Gastroesophageal sphincter (tissue), 3 donors: Measurements from ENCODE around the gene EXOSC2.

Experiments used
- EP300 ChIP-seq: sonication (generic); formaldehyde crosslinking; IDR thresholded peaks from one replicate; pipeline ENCODE4 v1.6.1; 2017; ENCODE audit warnings: antibody characterized with exemption, mild to moderate bottlenecking
- POLR2A ChIP-seq, 2 donors: fragments of 450-650 bp; IDR thresholded peaks; one replicate each; pipeline ENCODE4 v1.6.1; 2017; ENCODE audit warnings: antibody characterized with exemption in 2 of 2, mild to moderate bottlenecking in 2 of 2, moderate library complexity in 1 of 2
- POLR2AphosphoS5 ChIP-seq: sonication (generic); formaldehyde crosslinking; IDR thresholded peaks from one replicate; pipeline ENCODE4 v1.6.1; 2017; ENCODE audit warnings: antibody characterized with exemption
- TF ChIP-seq, protein P1 (sequence below), 4 experiments: fragments of 200-600 bp in 2 of 4; fragments of 450-650 bp in 2 of 4; sonication (generic) in 1 of 4; IDR thresholded peaks; one replicate each; pipeline ENCODE4 v1.5.1; 2017 to 2019; ENCODE audit warnings: antibody characterized with exemption in 4 of 4, mild to moderate bottlenecking in 2 of 4, moderate library complexity in 2 of 4

DNA sequence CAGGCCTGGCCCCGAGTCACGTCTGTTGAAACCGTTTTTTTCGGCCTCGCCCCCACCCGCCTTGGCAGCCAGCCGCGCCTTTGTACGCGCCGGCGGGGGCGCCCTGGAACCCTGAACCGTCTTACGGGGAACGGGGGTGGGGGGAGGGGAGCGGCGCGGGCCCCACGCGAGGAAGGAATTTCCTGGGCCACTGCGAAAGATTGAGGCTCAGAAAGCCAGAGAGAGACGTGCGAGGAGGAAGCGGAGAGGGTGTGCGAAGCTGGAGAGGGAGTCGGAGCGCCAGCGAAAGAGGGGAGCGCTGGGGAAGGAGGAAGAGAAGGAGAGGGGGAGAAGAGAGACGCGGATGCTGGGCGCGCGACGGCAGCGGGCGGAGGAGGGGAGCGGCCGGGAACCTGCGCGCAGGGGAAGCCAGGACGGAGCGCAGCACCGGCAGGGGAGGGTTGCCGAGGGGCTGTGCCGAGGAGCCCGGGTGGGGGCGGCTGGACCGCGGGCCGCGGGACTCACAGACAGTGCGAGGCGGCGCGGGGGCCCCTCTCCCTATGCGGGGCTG lies 33.8 kb upstream of the EXOSC2 start:
- TF ChIP-seq, protein P1, sequence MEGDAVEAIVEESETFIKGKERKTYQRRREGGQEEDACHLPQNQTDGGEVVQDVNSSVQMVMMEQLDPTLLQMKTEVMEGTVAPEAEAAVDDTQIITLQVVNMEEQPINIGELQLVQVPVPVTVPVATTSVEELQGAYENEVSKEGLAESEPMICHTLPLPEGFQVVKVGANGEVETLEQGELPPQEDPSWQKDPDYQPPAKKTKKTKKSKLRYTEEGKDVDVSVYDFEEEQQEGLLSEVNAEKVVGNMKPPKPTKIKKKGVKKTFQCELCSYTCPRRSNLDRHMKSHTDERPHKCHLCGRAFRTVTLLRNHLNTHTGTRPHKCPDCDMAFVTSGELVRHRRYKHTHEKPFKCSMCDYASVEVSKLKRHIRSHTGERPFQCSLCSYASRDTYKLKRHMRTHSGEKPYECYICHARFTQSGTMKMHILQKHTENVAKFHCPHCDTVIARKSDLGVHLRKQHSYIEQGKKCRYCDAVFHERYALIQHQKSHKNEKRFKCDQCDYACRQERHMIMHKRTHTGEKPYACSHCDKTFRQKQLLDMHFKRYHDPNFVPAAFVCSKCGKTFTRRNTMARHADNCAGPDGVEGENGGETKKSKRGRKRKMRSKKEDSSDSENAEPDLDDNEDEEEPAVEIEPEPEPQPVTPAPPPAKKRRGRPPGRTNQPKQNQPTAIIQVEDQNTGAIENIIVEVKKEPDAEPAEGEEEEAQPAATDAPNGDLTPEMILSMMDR (IDR thresholded peaks at IDR 0.05): no peak
- TF ChIP-seq POLR2A (IDR thresholded peaks at IDR 0.05): no peak
- TF ChIP-seq EP300: no peak
- TF ChIP-seq POLR2AphosphoS5: no peak
